IPS-15b (cell line): Measurements from ENCODE around the gene FAM47E.
A peak's percentile ranks its signal among the peaks of the same experiment; 100 is the strongest.
"Not testable (repeated sequence)": the region's sequence is repeated elsewhere in the genome, so short reads cannot be mapped to it uniquely, and the experiment has no call there.

Experiments used
- H3K27me3 ChIP-seq: one replicate; pipeline ENCODE4 v1.6.1; 2013; ENCODE audit warnings: low read length; ENCODE audit not compliant: control insufficient read depth, insufficient read depth
- H3K36me3 ChIP-seq: one replicate; pipeline ENCODE4 v1.6.1; 2013; ENCODE audit warnings: low read length; ENCODE audit not compliant: control insufficient read depth, insufficient read depth
- H3K4me1 ChIP-seq: one replicate; pipeline ENCODE4 v1.6.1; 2013; ENCODE audit warnings: mild to moderate bottlenecking, low read length; ENCODE audit not compliant: control insufficient read depth, insufficient read depth
- H3K4me3 ChIP-seq: one replicate; pipeline ENCODE4 v1.5.1; 2013; ENCODE audit warnings: low read depth, low read length
- H3K9ac ChIP-seq: one replicate; pipeline ENCODE4 v1.6.1; 2013; ENCODE audit warnings: low read depth, mild to moderate bottlenecking, low read length
- H3K9me3 ChIP-seq: one replicate; pipeline ENCODE4 v1.6.1; 2013; ENCODE audit warnings: mild to moderate bottlenecking, low read length; ENCODE audit not compliant: control insufficient read depth, insufficient read depth

The FAM47E gene

GRCh38 chr4:76233529-76233928 lies 18.0 kb upstream of the FAM47E start:
- Histone ChIP-seq H3K4me1 (peaks cover 13% of the 10 kb centered on the region), H3K36me3 (no peaks in the 10 kb centered on the region), H3K9me3 (peaks cover 4% of the 10 kb centered on the region), H3K9ac (peak overlapping the region; percentile 32), H3K4me3 (peak overlapping the region; percentile 66), H3K27me3 (no peaks in the 10 kb centered on the region)

DNA sequence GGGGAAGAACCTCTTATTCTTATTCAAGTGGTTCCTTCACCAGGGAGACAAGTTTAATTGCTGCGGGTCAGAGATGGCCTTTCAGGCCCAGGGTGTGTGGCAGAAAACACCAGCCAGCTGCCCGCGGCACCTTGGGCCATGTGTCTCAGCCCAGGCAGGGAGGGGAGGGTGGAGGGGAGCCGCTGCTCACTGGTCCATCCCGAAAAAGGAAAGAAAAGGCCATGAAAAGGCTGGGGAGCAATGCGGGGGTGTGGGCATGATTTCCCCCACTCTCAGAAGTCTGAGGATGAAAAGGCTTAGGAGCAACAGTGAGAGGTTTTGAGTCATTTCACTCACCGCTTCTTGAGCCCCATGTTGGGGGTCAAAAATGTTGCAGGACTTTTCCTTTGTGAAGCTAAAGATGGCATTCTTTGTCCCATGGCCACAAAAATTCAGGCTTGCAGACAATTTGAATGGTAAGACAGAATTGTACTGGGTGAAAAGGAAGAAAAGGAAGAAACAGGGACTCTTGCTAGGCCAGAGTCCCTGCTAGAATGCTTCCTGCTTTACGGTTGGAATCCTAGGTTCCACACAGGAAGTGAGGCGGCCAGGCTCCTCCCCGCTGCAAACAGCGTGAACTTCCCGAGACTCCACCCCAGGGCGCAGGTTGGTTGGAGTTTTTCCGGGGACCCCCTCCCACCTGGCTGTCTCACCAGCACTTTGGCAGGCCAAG lies 17.4 kb upstream of the FAM47E start:
- peaks cover 13% of the 10 kb centered on the region for H3K4me1 ChIP-seq
- peaks cover 4% of the 10 kb centered on the region for H3K9me3 ChIP-seq
- H3K9ac ChIP-seq = peak overlapping the region; percentile 32
- no peaks in the 10 kb centered on the region for H3K27me3 ChIP-seq
- H3K36me3 ChIP-seq = no peaks in the 10 kb centered on the region
- H3K4me3 ChIP-seq = peak overlapping the region; percentile 66

DNA sequence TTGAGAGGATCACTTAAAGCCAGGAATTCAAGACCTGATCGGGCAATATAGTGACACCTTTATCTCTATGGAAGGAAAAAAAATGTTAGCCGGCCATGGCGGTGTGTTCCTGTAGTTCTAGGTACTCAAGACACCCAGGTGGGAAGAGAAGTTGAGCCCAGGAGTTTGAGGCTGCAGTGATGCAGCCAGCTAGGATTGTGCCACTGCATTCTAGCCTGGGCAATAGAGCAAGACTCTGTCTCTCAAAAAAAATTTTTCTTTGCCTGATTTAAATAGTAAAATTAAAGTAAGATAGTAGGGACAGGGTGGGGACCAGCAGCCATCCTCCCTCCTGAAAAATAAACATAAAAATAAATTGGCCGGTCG lies 16.9 kb upstream of the FAM47E start:
- H3K36me3 ChIP-seq = no peaks in the 10 kb centered on the region
- no peaks in the 10 kb centered on the region for H3K9me3 ChIP-seq
- H3K4me1 ChIP-seq = peaks cover 13% of the 10 kb centered on the region
- H3K4me3 ChIP-seq = peak overlapping the region; percentile 66
- no peaks in the 10 kb centered on the region for H3K27me3 ChIP-seq
- H3K9ac ChIP-seq = no peak overlapping the region

DNA sequence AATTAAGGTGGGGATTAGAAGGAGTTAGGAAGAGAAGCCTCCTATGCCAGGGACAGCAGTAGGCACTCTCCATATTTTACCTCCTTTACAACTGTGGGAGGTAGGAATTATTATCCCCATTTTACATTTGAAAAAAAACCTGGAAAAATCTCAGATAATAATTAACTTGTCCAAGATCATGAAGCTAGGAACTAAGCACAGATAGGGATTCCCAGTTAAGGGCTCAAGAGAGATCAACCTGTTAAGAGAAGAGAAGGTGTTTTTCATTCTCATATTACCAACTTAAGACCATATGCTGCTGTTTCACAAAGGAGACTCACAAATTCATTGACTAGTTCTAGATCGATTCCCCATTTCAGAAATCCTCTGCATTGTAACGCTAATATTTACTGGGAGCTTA lies 16.1 kb upstream of the FAM47E start:
- Histone ChIP-seq H3K36me3 (no peaks in the 10 kb centered on the region), H3K9ac (no peak overlapping the region), H3K4me3 (no peak overlapping the region), H3K9me3 (no peaks in the 10 kb centered on the region), H3K27me3 (no peaks in the 10 kb centered on the region), H3K4me1 (peaks cover 13% of the 10 kb centered on the region)

- H3K27me3 ChIP-seq = no peaks in the 10 kb centered on the region
- H3K4me1 ChIP-seq = peaks cover 13% of the 10 kb centered on the region
- no peaks in the 10 kb centered on the region for H3K36me3 ChIP-seq
- no peak overlapping the region for H3K9ac ChIP-seq
- no peak overlapping the region for H3K4me3 ChIP-seq
- no peaks in the 10 kb centered on the region for H3K9me3 ChIP-seq
These were observed 15.6 kb upstream of the FAM47E start for GRCh38 chr4:76235915-76236314.

DNA sequence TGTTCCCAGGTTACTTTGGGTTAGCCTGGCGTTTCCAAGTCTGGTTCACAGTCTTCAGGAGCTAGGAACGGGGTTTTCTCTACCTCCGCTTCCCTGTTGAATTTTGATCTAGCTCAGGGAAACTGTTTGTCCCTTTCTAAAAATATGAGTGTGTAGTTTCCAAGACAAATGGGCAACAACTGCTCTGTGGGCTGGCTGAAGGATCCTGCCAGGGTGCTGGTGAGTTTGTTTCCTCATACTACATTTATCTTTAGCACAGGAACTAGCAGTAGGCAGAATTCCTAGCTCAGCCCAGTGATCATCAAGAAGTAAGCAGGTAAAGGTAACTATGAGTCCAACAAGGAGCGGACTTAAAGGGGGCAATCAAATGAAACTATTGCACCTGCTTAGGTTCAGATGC lies 13.3 kb upstream of the FAM47E start:
- Histone ChIP-seq H3K4me1 (peaks cover 13% of the 10 kb centered on the region), H3K9ac (no peak overlapping the region), H3K36me3 (no peaks in the 10 kb centered on the region), H3K9me3 (no peaks in the 10 kb centered on the region), H3K4me3 (no peak overlapping the region), H3K27me3 (no peaks in the 10 kb centered on the region)

DNA sequence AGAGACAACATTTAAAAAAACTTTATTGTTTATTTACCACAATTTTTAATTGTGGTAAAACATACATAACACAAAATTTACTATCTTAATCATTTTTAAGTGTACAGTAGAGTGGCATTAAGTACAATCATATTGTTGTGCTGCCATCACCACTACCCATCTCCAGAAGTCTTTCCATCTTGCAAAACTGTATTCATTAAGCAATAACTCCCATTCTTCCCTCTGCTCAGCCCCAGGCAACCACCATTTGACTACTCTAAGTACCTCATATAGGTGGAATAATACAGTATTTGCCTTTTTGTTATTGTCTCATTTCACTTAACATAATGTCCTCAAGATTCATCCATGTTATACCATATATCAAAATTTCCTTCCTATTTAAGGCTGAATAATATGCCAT lies 12.8 kb upstream of the FAM47E start:
- Histone ChIP-seq H3K4me3 (no peak overlapping the region), H3K4me1 (peaks cover 13% of the 10 kb centered on the region), H3K9me3 (no peaks in the 10 kb centered on the region), H3K36me3 (no peaks in the 10 kb centered on the region), H3K9ac (no peak overlapping the region), H3K27me3 (no peaks in the 10 kb centered on the region)

DNA sequence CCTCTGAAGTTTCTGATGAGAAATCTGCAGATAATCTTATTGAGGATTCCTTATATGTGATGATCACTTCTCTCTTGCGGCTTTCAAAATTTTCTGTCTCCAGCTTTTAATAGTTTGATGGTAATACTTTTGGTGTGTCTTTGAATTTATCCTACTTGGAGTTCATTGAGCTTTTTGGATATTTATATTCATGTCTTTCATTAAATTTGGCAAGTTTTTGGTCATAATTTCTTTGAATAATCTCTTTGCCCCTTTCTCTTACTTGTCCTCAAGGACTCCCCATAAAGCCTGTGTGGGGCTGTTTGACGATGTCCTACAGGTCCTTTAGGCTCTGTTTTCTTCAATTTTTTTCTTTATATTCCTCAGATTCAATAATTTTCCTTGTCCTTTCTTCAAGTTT lies 11.3 kb upstream of the FAM47E start:
- H3K36me3 ChIP-seq = no peaks in the 10 kb centered on the region
- peaks cover 8% of the 10 kb centered on the region for H3K4me1 ChIP-seq
- H3K27me3 ChIP-seq = no peaks in the 10 kb centered on the region
- no peak overlapping the region for H3K4me3 ChIP-seq
- H3K9ac ChIP-seq = no peak overlapping the region
- H3K9me3 ChIP-seq = no peaks in the 10 kb centered on the region

DNA sequence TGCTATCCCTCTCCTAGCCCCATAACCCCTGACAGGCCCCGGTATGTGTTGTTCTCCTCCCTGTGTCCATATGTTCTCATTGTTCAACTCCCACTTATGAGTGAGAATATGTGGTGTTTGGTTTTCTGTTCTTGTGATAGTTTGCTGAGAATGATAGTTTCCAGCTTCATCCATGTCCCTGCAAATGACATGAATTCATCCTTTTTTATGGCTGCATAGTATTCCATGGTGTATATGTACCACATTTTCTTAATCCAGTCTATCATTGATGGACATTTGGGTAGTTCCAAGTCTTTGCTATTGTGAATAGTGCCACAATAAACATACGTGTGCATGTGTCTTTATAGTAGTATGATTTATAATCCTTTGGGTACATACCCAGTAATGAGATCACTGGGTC lies 7.6 kb upstream of the FAM47E start:
- H3K9me3 ChIP-seq, H3K4me3 ChIP-seq, H3K9ac ChIP-seq, H3K27me3 ChIP-seq, H3K36me3 ChIP-seq, H3K4me1 ChIP-seq: not testable (repeated sequence)

DNA sequence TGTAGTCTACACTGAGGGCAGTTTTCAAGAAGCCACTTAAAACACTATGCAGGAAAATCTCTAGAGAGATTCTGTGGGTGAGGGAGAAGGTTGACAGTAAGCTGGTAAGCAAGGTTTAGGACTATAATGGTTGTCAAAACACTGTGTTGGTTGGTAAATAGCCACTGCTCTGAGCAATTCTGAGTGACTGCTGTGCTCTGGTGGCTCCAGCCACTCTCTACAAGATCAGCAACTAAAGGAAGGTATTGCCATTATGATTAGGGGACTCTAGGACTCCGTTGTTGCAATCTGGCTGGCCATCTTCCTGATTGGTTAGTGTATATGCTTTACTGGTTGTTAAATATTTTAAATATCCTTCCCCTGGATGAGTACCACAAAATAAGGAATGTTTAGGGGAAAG lies 5.5 kb upstream of the FAM47E start:
- H3K9ac ChIP-seq = no peak overlapping the region
- H3K36me3 ChIP-seq = no peaks in the 10 kb centered on the region
- H3K4me3 ChIP-seq = no peak overlapping the region
- peaks cover 2% of the 10 kb centered on the region for H3K27me3 ChIP-seq
- peaks cover 3% of the 10 kb centered on the region for H3K4me1 ChIP-seq
- H3K9me3 ChIP-seq = no peaks in the 10 kb centered on the region

- Histone ChIP-seq H3K9me3 (no peaks in the 10 kb centered on the region), H3K4me1 (peaks cover 3% of the 10 kb centered on the region), H3K27me3 (peaks cover 7% of the 10 kb centered on the region), H3K9ac (no peak overlapping the region), H3K36me3 (no peaks in the 10 kb centered on the region), H3K4me3 (no peak overlapping the region)
These were observed 4.7 kb upstream of the FAM47E start for GRCh38 chr4:76246852-76247251.

DNA sequence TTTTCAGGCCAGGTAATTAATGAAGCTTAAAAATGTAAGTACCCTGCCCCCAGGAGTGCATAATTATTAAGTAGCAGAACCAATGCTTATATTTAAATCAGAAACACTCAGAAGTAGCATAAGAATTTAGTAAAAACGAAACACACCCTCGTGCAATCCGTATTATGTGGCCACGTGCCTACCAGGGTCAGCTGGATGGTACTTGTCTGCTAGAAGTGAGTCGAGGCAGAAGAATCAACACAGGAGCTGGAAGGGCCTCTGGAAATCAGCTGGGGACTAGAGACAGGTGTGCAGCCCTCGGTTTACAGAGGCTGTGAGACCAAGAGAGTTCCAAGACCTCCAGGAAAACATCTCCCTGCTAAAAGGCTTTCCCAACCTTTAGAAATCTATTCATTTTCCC lies 559 bp upstream of the FAM47E start:
- Histone ChIP-seq H3K9ac (no peak overlapping the region), H3K4me3 (peak overlapping the region; percentile 70), H3K27me3 (peaks cover 26% of the 10 kb centered on the region), H3K36me3 (no peaks in the 10 kb centered on the region), H3K9me3 (no peaks in the 10 kb centered on the region), H3K4me1 (peaks cover 3% of the 10 kb centered on the region)
